Vagina (tissue), 2 donors: ENCODE measurements around the gene PPAN.

ENCODE experiments used
- CTCF ChIP-seq, 3 experiments: fragments of 450-650 bp in 2 of 3; fragments of 200-600 bp in 1 of 3; sonication (generic) in 1 of 3; IDR thresholded peaks; one replicate each; pipeline ENCODE4 v1.5.1; 2017 to 2019; ENCODE audit warnings: antibody characterized with exemption in 3 of 3, mild to moderate bottlenecking in 2 of 3, moderate library complexity in 2 of 3
- POLR2A ChIP-seq, 2 donors: fragments of 450-650 bp; IDR thresholded peaks; one replicate each; pipeline ENCODE4 v1.6.1; 2017; ENCODE audit warnings: antibody characterized with exemption in 2 of 2, mild to moderate bottlenecking in 2 of 2, moderate library complexity in 2 of 2
- POLR2AphosphoS5 ChIP-seq, 2 donors: sonication (generic); formaldehyde crosslinking; IDR thresholded peaks; one replicate each; pipeline ENCODE4 v1.9.0; 2017; ENCODE audit warnings: antibody characterized with exemption in 2 of 2, mild to moderate bottlenecking in 2 of 2, low read depth in 1 of 2; ENCODE audit not compliant: insufficient read depth in 1 of 2

- TF ChIP-seq CTCF (IDR thresholded peaks at IDR 0.05) (no peak), POLR2AphosphoS5 (IDR thresholded peaks at IDR 0.05; ENCODE audit: insufficient read depth in 1 of 2, low read depth in 1 of 2) (no peak), POLR2A (IDR thresholded peaks at IDR 0.05) (no peak)
These were observed 13.4 kb upstream of the PPAN start for GRCh38 chr19:10092648-10093294.
